ENCODE data around the gene CSMD2. TPM values are rescaled to one million over a fixed set of nuclear protein-coding genes. Genes with fewer than 3 reads are reported as not detected.
"Not testable (repeated sequence)": the region's sequence is repeated elsewhere in the genome, so short reads cannot be mapped to it uniquely, and the experiment has no call there.

The CSMD2 gene
- polyA plus RNA-seq, 2 donors: 0.02 to 0.08 TPM

GRCh38 chr1:34024485-34024884 lies 140.5 kb downstream of the CSMD2 start:
- Histone ChIP-seq H3K27ac (ENCODE audit: low read depth in 2 of 2, low read length in 1 of 2) (no peak overlapping the region), H3K27me3 (ENCODE audit: control insufficient read depth in 1 of 2, insufficient read depth in 2 of 2, low read length in 2 of 2) (no peaks in the 10 kb centered on the region)
- WGBS, 2 donors: 75 to 76% methylated on average over 4 of the region's 4 CpGs

DNA sequence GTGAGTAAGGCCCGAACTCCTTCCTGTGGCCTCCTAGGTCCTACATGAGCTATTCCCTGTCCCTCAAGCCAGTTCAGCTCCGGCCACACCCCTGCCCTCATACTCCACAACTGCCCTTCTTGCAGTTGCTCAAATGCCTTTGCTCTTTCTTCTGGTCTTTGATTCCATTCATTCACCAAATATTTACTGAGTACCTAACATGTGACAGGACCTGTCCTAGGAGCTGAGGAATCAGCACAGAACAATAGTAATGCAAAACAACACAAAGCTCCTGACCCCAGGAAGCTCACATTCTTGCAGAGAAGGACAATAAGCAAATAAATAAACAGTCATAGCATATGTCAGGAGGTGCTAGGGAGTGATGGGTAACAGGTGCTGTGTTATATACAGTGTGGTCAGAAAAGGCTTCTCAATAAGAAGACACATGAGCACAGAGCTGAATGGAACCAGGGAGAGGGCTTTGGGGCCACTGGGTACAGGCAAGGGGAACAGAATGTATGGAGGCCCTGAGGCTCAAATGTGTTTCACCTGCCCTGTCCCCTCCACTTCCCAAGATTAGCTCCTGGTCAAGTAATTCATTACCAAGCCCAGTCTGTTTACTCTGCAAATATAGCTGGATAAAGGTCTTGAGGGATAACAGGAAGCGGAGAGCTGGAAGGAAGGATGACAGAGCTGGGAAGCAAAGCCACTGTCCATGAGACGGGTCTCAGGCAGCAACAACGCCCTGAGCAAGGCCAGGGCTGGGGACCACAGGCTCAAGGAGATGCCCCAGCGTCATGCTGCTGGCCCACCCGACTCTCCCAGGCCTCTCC lies 145.1 kb downstream of the CSMD2 start:
- Histone ChIP-seq H3K27me3 (ENCODE audit: control insufficient read depth in 1 of 2, insufficient read depth in 2 of 2, low read length in 2 of 2) (no peaks in the 10 kb centered on the region), H3K4me1 (ENCODE audit: control insufficient read depth in 2 of 2, insufficient read depth in 2 of 2, low read length in 1 of 2) (no peaks in the 10 kb centered on the region), H3K9me3 (ENCODE audit: control insufficient read depth in 2 of 2, insufficient read depth in 1 of 2, low read depth in 1 of 2, low read length in 1 of 2) (no peaks in the 10 kb centered on the region), H3K4me3 (ENCODE audit: low read depth in 1 of 2, low read length in 2 of 2) (no peak overlapping the region), H3K27ac (ENCODE audit: low read depth in 2 of 2, low read length in 1 of 2) (no peak overlapping the region), H3K36me3 (ENCODE audit: control insufficient read depth in 2 of 2, insufficient read depth in 2 of 2, low read length in 1 of 2) (no peaks in the 10 kb centered on the region)
- whole genome bisulfite sequencing, 2 donors: 68% methylated on average over 7 of the region's 7 CpGs

More at GRCh38 chr1:34024485-34024884, 140.5 kb downstream of the CSMD2 start:
- H3K9me3 ChIP-seq (ENCODE audit: control insufficient read depth in 2 of 2, insufficient read depth in 1 of 2, low read depth in 1 of 2, low read length in 1 of 2): no peaks in the 10 kb centered on the region
- H3K36me3 ChIP-seq (ENCODE audit: control insufficient read depth in 2 of 2, insufficient read depth in 2 of 2, low read length in 1 of 2): no peaks in the 10 kb centered on the region
- H3K4me1 ChIP-seq (ENCODE audit: control insufficient read depth in 2 of 2, insufficient read depth in 2 of 2, low read length in 1 of 2): no peaks in the 10 kb centered on the region
- no peak overlapping the region for H3K4me3 ChIP-seq (ENCODE audit: low read depth in 1 of 2, low read length in 2 of 2)

GRCh38 chr1:34018285-34018684 lies 146.7 kb downstream of the CSMD2 start:
- Histone ChIP-seq H3K27ac (ENCODE audit: low read depth in 2 of 2, low read length in 1 of 2) (no peak overlapping the region), H3K4me3 (ENCODE audit: low read depth in 1 of 2, low read length in 2 of 2) (no peak overlapping the region), H3K9me3 (ENCODE audit: control insufficient read depth in 2 of 2, insufficient read depth in 1 of 2, low read depth in 1 of 2, low read length in 1 of 2) (no peaks in the 10 kb centered on the region), H3K27me3 (ENCODE audit: control insufficient read depth in 1 of 2, insufficient read depth in 2 of 2, low read length in 2 of 2) (no peaks in the 10 kb centered on the region), H3K4me1 (ENCODE audit: control insufficient read depth in 2 of 2, insufficient read depth in 2 of 2, low read length in 1 of 2) (no peaks in the 10 kb centered on the region), H3K36me3 (ENCODE audit: control insufficient read depth in 2 of 2, insufficient read depth in 2 of 2, low read length in 1 of 2) (no peaks in the 10 kb centered on the region)
- WGBS, 2 donors: 68 to 71% methylated on average over 2 of the region's 2 CpGs

- H3K9me3 ChIP-seq (ENCODE audit: control insufficient read depth in 2 of 2, insufficient read depth in 1 of 2, low read depth in 1 of 2, low read length in 1 of 2); H3K4me3 ChIP-seq (ENCODE audit: low read depth in 1 of 2, low read length in 2 of 2); H3K36me3 ChIP-seq (ENCODE audit: control insufficient read depth in 2 of 2, insufficient read depth in 2 of 2, low read length in 1 of 2); H3K27ac ChIP-seq (ENCODE audit: low read depth in 2 of 2, low read length in 1 of 2); H3K4me1 ChIP-seq (ENCODE audit: control insufficient read depth in 2 of 2, insufficient read depth in 2 of 2, low read length in 1 of 2); H3K27me3 ChIP-seq (ENCODE audit: control insufficient read depth in 1 of 2, insufficient read depth in 2 of 2, low read length in 2 of 2): not testable (repeated sequence)
- 96% methylated on average over 3 of the region's 3 CpGs for WGBS, 2 donors
Observed at GRCh38 chr1:34016281-34016680, 148.7 kb downstream of the CSMD2 start.

- Histone ChIP-seq H3K36me3 (ENCODE audit: control insufficient read depth in 2 of 2, insufficient read depth in 2 of 2, low read length in 1 of 2) (no peaks in the 10 kb centered on the region), H3K9me3 (ENCODE audit: control insufficient read depth in 2 of 2, insufficient read depth in 1 of 2, low read depth in 1 of 2, low read length in 1 of 2) (no peaks in the 10 kb centered on the region), H3K4me3 (ENCODE audit: low read depth in 1 of 2, low read length in 2 of 2) (no peak overlapping the region), H3K4me1 (ENCODE audit: control insufficient read depth in 2 of 2, insufficient read depth in 2 of 2, low read length in 1 of 2) (no peaks in the 10 kb centered on the region), H3K27me3 (ENCODE audit: control insufficient read depth in 1 of 2, insufficient read depth in 2 of 2, low read length in 2 of 2) (no peaks in the 10 kb centered on the region), H3K27ac (ENCODE audit: low read depth in 2 of 2, low read length in 1 of 2) (no peak overlapping the region)
- WGBS, 2 donors: 55 to 56% methylated on average over 11 of the region's 11 CpGs
Observed at GRCh38 chr1:34013958-34014737, 150.9 kb downstream of the CSMD2 start.

DNA sequence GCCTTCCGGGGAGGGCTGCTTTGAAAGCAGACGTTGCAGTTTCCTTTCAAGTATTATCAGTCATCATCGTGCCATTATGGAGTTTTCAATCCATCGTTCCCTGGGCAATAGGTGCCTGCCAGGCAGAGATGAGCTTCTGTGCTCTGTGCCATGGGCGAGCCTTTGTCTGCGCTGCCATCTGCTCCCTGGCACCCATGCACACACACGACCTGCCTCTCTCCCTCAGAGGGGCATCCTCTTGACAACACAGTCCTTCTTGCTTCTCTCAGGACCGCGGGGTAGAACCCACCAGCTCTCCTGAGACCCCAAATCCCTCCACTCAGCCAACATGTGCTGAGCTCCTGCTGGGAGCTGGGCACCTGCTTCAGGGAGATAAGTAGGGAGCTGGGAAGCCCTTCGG lies 151.9 kb downstream of the CSMD2 start:
- Histone ChIP-seq H3K27ac (ENCODE audit: low read depth in 2 of 2, low read length in 1 of 2) (no peak overlapping the region), H3K4me1 (ENCODE audit: control insufficient read depth in 2 of 2, insufficient read depth in 2 of 2, low read length in 1 of 2) (no peaks in the 10 kb centered on the region), H3K36me3 (ENCODE audit: control insufficient read depth in 2 of 2, insufficient read depth in 2 of 2, low read length in 1 of 2) (no peaks in the 10 kb centered on the region), H3K9me3 (ENCODE audit: control insufficient read depth in 2 of 2, insufficient read depth in 1 of 2, low read depth in 1 of 2, low read length in 1 of 2) (no peaks in the 10 kb centered on the region), H3K4me3 (ENCODE audit: low read depth in 1 of 2, low read length in 2 of 2) (no peak overlapping the region), H3K27me3 (ENCODE audit: control insufficient read depth in 1 of 2, insufficient read depth in 2 of 2, low read length in 2 of 2) (no peaks in the 10 kb centered on the region)
- 75 to 76% methylated on average over 10 of the region's 10 CpGs for WGBS, 2 donors

DNA sequence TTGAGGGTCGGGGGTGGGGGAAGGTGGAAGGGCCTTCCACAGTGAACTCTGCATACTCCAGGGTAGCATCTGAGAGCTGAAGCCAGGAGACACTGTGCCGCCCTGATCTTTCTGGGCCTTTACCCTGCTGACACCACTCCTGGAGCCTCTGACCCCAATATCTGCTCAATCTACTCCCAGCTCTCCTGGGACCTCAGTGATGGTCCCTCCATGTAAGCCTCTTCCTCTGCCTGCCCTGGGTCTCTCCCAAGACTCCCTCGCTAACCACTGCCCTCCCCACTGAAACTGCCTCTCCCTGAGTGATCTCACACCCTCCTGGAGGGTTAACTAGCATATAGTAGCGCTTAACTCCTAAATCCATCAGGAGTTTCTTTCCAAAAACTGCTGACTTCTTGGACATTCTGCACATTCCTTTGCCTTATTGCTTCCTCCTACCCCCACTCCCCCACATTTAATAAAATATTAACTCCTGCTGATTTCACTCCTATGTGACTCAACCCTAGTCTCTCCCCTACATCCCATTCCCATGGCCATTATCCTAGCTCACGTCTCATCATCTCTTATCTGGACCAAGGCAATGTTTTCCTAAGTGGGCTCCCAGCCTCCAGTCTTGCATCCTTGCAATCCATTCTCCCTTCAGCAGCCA lies 155.6 kb downstream of the CSMD2 start:
- no peaks in the 10 kb centered on the region for H3K9me3 ChIP-seq (ENCODE audit: control insufficient read depth in 2 of 2, insufficient read depth in 1 of 2, low read depth in 1 of 2, low read length in 1 of 2)
- no peak overlapping the region for H3K27ac ChIP-seq (ENCODE audit: low read depth in 2 of 2, low read length in 1 of 2)
- H3K4me1 ChIP-seq (ENCODE audit: control insufficient read depth in 2 of 2, insufficient read depth in 2 of 2, low read length in 1 of 2): no peaks in the 10 kb centered on the region
- H3K4me3 ChIP-seq (ENCODE audit: low read depth in 1 of 2, low read length in 2 of 2): no peak overlapping the region
- H3K27me3 ChIP-seq (ENCODE audit: control insufficient read depth in 1 of 2, insufficient read depth in 2 of 2, low read length in 2 of 2): no peaks in the 10 kb centered on the region
- 66 to 82% methylated on average over 5 of the region's 5 CpGs for WGBS, 2 donors
- no peaks in the 10 kb centered on the region for H3K36me3 ChIP-seq (ENCODE audit: control insufficient read depth in 2 of 2, insufficient read depth in 2 of 2, low read length in 1 of 2)

- Histone ChIP-seq H3K27me3 (ENCODE audit: control insufficient read depth in 1 of 2, insufficient read depth in 2 of 2, low read length in 2 of 2) (no peaks in the 10 kb centered on the region), H3K36me3 (ENCODE audit: control insufficient read depth in 2 of 2, insufficient read depth in 2 of 2, low read length in 1 of 2) (no peaks in the 10 kb centered on the region), H3K4me1 (ENCODE audit: control insufficient read depth in 2 of 2, insufficient read depth in 2 of 2, low read length in 1 of 2) (no peaks in the 10 kb centered on the region), H3K27ac (ENCODE audit: low read depth in 2 of 2, low read length in 1 of 2) (no peak overlapping the region), H3K4me3 (ENCODE audit: low read depth in 1 of 2, low read length in 2 of 2) (no peak overlapping the region), H3K9me3 (ENCODE audit: control insufficient read depth in 2 of 2, insufficient read depth in 1 of 2, low read depth in 1 of 2, low read length in 1 of 2) (no peaks in the 10 kb centered on the region)
- 66 to 67% methylated on average over 2 of the region's 2 CpGs for WGBS, 2 donors
Observed at GRCh38 chr1:34007760-34008159, 157.3 kb downstream of the CSMD2 start.

- no peak overlapping the region for H3K4me3 ChIP-seq (ENCODE audit: low read depth in 1 of 2, low read length in 2 of 2)
- no peak overlapping the region for H3K27ac ChIP-seq (ENCODE audit: low read depth in 2 of 2, low read length in 1 of 2)
- no peaks in the 10 kb centered on the region for H3K4me1 ChIP-seq (ENCODE audit: control insufficient read depth in 2 of 2, insufficient read depth in 2 of 2, low read length in 1 of 2)
- no peaks in the 10 kb centered on the region for H3K36me3 ChIP-seq (ENCODE audit: control insufficient read depth in 2 of 2, insufficient read depth in 2 of 2, low read length in 1 of 2)
- no peaks in the 10 kb centered on the region for H3K27me3 ChIP-seq (ENCODE audit: control insufficient read depth in 1 of 2, insufficient read depth in 2 of 2, low read length in 2 of 2)
- WGBS, 2 donors: 87 to 88% methylated on average over 2 of the region's 2 CpGs
- H3K9me3 ChIP-seq (ENCODE audit: control insufficient read depth in 2 of 2, insufficient read depth in 1 of 2, low read depth in 1 of 2, low read length in 1 of 2): no peaks in the 10 kb centered on the region
Observed at GRCh38 chr1:34005309-34005708, 159.7 kb downstream of the CSMD2 start.
